Esophagus squamous epithelium (tissue), 4 donors: ENCODE measurements around the gene MED15.
A peak's percentile ranks its signal among the peaks of the same experiment; 100 is the strongest.

Experiments used
- POLR2A ChIP-seq, 4 donors: fragments of 450-650 bp; IDR thresholded peaks; one replicate each; pipeline ENCODE4 v1.6.1; 2017; ENCODE audit warnings: antibody characterized with exemption in 4 of 4, mild to moderate bottlenecking in 4 of 4, moderate library complexity in 3 of 4
- TF ChIP-seq, protein P1 (sequence below), 6 experiments: fragments of 450-650 bp in 4 of 6; fragments of 200-600 bp in 2 of 6; sonication (generic) in 2 of 6; IDR thresholded peaks; one replicate each; pipeline ENCODE4 v1.5.1; 2016 to 2019; ENCODE audit warnings: antibody characterized with exemption in 6 of 6, mild to moderate bottlenecking in 4 of 6, moderate library complexity in 4 of 6

GRCh38 chr22:20583471-20583922 lies 76.1 kb downstream of the MED15 start:
- TF ChIP-seq, protein P1, sequence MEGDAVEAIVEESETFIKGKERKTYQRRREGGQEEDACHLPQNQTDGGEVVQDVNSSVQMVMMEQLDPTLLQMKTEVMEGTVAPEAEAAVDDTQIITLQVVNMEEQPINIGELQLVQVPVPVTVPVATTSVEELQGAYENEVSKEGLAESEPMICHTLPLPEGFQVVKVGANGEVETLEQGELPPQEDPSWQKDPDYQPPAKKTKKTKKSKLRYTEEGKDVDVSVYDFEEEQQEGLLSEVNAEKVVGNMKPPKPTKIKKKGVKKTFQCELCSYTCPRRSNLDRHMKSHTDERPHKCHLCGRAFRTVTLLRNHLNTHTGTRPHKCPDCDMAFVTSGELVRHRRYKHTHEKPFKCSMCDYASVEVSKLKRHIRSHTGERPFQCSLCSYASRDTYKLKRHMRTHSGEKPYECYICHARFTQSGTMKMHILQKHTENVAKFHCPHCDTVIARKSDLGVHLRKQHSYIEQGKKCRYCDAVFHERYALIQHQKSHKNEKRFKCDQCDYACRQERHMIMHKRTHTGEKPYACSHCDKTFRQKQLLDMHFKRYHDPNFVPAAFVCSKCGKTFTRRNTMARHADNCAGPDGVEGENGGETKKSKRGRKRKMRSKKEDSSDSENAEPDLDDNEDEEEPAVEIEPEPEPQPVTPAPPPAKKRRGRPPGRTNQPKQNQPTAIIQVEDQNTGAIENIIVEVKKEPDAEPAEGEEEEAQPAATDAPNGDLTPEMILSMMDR (IDR thresholded peaks at IDR 0.05), result peak in 1 of 6 experiments; percentile 23
- TF ChIP-seq POLR2A (IDR thresholded peaks at IDR 0.05), result no peak
